ELF-1 (cell line): Measurements from ENCODE around the gene SPATA20.
A peak's percentile ranks its signal among the peaks of the same experiment; 100 is the strongest.

Experiments
- DNase-seq: peaks from one replicate; pipeline ENCODE4 v3.0.0-alpha.2; 2016; ENCODE audit warnings: low read depth, low spot score

Gene SPATA20

DNA sequence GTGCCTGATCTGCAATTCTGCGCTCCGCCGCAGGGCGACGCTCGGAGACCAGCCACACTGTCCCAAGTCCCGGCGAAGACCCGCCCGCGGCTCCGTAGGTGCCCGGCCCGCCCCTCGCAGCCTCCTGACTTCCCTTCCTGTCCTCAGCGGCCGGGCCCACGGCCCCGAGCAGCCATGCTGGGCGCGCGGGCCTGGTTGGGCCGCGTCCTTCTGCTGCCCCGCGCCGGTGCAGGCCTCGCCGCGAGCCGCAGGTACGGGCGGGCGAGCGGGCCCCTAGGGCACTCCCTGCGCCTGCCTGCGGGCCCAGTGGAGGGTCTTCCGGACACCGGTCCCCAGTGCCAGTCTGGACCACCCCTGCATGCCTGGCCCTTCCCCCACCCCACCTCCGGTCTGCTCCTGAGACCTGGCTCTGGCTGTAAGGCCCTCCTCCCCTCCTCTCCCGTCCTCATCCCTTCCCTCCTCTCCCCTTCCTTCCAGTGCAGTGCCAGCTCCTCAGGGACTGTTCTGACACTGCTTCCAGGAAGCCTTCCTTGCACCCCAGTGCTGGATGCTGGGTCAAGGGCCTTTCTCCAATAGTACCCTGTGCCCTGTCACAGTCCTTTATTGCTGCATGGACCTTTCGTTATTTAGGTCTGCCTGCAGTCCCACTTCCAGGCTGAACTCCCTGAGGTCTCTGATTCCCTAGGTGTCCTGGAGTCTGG is at the start of gene SPATA20:
Gene SPATA20 (plus strand): TSS at position 140 of the 701 bp plus-strand sequence. CDS start 35 bp downstream, at position 175.
- DNase-seq, result peak; percentile 95

- DNase-seq, result no peak
Measured at GRCh38 chr17:50498021-50498874, 48.7 kb upstream of the SPATA20 start.

DNA sequence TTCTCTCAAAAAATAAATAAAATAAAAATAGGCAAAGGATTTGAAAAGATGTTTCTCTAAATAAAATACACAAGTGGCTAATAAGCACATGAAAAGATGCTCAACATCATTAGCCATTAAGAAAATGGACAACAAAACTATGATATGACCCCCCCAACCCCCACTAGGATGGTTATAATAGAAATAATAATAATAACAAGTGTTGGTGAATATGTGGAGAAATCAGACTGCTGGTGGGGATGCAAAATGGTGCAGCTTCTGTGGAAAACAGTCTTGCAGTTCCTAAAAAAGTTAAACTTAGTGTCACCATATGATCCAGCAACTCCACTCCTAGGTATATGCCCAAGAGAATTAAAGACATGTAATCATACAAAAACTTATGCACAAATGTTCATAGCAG is 47.7 kb upstream of the SPATA20 start:
- DNase-seq, result no peak

DNA sequence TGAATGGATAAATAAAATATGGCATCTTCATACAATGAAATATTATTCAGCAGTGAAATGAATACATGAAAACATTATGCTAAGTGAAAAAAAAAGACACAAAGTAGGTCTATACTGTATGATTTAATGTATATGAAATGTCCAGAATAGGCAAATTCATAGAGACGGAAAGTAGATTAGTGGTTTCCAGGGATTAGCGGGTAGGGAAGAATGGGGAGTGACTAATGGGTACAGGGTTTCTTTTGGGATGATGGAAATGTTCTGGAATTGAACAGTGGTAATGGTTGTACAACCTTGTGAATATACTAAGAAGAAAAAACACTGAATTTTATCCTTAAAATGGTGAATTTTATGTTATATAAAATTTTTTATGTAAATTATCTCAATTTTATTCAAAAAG is 47.3 kb upstream of the SPATA20 start:
- no peak for DNase-seq

DNA sequence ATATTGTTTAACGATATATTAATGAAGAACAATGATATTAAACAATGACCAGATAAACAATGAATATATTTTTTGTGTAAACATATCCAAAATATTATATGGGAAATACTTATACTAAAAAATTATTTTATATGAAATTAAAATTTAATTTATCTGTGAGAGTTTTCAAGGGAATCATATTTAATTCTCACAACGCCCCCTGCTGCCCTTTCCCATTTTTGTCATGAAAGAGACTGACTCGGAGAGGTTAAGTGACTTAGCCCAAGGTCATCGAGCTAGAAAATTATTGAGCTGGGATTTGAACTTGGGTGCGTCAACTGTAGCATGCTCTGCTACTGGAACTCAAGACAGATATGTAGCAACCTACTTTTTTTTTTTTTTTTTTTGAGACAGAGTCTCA is 45.9 kb upstream of the SPATA20 start:
- no peak for DNase-seq

- no peak for DNase-seq
Measured at GRCh38 chr17:50502301-50502990, 44.5 kb upstream of the SPATA20 start.

- DNase-seq, result no peak
Measured at GRCh38 chr17:50505591-50506130, 41.3 kb upstream of the SPATA20 start.

DNA sequence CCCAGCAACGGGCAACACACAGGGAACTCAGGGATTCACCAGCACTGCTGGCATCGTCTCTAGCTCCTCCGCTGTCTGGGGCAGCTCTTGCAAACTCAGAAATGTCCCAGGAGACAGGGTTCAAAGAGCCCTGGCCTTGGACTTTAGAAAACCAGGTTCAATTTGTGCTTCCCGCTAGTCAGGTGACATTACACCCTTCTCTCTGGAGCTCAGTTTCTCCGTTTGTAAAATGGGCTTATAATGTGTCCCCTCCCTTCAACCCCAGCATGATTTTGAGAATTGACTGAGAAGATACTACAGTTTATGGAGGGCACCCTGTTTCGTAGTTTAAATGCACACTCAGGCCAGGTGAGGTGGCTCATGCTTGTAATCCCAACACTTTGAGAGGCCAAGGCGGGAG is 40.7 kb upstream of the SPATA20 start:
- no peak for DNase-seq

DNA sequence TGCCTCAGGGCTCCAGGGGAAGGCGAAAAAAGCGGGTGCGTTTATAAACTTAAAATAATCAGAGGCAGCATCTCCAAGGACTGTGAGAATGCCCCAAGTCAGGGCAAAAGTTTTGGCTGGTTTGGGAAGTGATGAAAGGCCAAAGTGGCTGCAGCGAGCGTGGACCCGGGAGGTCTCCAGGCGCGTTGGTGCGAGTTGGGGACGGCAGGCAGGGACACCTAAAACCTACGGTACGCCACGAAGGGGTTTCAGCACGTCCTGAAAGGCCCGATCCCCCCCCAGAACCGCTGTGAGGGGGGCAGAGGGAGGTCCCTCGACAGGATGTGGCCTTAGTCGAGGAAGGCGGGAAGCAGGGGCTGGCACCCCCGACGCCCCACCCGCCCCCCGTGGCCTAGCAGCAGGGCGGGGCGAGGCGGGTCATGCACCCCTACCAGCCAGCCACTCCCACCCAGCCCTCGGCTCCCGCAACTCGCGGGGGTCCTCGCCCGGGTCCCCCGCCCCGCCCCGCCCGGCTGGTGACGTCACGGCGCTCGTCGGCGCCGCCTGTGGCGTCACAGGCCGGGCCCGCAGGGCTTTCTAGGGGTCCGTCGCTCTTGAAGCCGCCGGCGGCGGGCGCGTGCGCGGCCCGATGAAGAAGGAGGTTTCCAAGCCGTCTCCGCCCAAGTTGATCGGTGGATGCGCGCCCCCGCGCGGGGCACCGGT is 39.0 kb upstream of the SPATA20 start, which contains the start of gene MYCBPAP:
Gene MYCBPAP (plus strand): TSS at position 569 of the 702 bp plus-strand sequence. CDS start 236 bp downstream, outside the sequence.
- DNase-seq, result peak; percentile 72

DNA sequence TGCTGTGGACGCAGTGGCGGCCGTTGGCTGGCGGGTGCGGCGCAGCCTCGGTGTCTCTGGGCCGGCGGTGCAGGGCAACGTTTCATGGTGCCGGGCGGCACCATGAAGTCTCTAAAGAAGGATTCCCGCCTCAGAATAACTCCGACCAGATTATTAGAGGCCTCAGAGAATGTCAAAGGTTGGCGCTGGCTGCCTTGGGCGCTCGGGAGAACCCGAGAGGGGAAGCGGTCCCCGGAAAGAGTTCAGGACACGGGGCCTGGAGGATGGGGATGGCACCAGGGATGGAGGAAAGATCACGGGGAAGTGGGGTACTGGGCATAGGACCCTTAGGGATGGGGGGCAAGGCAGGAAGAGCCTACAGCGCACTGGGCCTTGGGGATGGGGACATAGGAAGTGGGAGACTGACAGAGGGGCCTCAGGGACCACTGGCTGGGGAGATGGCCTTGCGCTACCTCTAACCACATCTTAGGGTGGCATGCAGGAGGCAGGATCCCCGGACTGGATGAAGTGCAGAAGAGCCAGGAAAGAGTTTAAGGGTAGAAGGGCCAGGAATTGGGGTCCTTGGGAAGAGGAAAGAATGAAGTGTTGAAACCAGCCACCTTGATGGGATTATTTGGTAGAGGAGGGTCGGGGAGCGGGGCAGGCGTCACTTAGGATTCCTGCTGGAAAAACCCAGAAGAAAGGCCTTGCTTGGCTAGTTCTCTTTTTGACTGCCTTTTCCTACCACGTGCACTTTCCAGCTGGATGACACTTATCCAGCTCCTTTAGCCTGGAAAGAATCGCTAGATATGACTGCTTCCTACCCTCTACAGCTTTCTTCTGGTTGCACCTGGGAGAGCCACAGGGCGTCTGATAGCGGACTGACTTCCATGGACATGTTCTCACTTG is 38.2 kb upstream of the SPATA20 start:
- DNase-seq, result no peak

DNA sequence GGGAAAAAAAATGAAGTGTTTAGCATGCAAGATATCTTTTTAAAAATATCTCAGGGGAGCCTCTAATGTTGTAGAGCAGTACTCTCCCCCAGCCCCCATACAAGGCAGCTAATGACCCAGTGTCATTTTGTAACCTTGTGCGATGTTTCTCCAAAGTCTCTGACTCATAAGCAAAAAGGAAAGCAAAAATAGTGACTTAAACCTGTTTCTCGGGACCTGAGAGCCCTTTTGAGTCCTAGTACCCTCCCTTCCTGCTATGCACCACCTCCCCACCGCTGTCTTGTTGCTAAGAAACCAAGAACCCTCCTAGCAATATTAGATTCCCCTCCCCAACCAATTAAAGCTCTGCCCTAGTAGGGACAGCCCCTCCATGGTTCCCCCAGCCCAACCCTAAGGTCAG is 35.9 kb upstream of the SPATA20 start:
- no peak for DNase-seq

GRCh38 chr17:50513495-50513894 is 33.5 kb upstream of the SPATA20 start:
- no peak for DNase-seq

DNA sequence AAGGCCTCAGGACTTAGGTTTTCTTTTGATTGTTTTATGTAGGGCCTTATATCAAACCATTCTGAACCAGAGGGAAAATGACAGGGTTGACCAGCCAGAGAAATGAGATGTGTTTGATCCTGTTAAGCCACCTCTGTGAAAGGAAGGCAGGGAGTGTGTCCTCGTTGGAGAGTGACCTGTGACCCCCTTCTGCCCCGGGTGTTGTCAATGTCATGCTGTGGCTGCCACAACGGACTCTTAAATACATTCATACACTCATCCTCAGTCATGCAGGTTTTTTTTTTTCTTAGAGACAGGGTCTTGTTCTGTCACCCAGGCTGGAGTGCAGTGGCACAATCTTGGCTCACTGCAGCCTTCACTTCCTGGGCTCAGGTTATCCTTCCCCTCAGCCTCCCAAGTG is 32.6 kb upstream of the SPATA20 start:
- no peak for DNase-seq

DNA sequence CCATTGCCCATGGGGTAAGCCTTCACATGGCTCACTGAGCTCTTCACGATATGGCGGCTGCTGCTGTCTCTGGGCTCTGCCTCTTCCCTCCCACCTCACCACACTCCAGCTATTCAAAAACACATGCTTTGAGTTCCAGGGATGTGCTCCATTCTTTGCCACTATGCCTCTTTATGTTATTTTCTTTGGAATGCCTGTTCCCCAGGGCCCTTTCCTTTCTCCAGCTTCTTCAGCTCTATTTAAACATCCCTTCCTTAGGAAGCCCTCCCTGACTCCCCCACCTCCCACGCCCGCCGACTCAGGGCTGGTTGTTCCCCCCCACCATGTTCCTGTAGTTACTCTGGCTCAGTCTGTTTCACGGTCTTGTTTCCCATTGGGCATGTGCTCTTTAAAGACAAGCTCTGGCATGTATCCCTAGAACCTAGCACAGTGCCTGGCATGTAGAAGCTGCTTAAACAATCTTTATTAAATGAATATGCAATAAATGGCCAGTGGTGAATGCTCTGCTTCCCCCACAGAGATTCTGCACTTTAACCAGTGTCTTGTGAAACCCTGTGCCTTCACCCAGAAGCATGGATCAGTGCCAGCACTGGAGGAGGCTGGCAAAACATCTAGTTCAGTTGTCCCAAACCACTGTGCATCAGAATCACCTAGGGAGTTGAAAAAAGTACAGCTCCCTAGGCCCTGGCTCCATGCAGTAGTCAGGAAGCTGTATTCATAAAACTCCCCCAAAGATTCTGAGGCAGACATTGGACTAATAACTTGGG is 31.9 kb upstream of the SPATA20 start:
- DNase-seq, result no peak

- DNase-seq, result no peak
Measured at GRCh38 chr17:50517011-50517410, 30.0 kb upstream of the SPATA20 start.

- DNase-seq, result no peak
Measured at GRCh38 chr17:50517504-50518383, 29.2 kb upstream of the SPATA20 start.

DNA sequence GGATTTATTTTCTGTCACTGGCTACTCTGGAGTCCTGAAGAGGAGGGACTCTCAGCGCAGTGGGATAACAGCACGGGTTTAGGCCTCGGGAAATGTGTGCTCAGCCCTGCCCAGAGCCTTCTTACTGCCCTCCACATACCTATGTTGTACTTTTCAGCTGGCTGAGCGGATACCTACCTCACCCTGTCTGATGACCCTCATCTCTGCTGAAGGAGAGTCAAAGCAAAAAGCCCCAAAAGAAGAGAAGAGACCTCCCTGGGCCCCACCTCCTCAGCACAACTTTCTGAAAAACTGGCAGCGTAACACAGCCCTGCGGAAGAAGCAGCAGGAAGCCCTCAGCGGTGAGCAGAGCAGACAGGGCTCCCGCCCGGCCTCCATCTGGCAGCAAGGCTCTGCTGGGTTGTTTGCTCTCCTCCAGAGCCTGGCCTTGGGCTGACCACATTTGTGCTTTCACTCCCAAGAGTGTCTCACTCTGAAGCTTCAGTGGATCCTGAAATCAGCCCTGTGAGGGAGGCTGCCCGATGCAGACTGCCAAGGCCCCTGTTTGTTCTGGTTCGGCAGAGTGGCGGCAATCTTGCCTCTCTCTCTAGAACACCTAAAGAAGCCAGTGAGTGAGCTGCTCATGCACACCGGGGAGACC is 28.5 kb upstream of the SPATA20 start:
- no peak for DNase-seq
